HUDEP-2 (cell line): ENCODE data around the gene PWWP2A.
"Not testable (repeated sequence)": the region's sequence is repeated elsewhere in the genome, so short reads cannot be mapped to it uniquely, and the experiment has no call there.

Source experiments
- DNase-seq, 76 experiments: peaks; one replicate each; lab custom pipeline; 2025; ENCODE audit not compliant: unreplicated experiment in 76 of 76; lab: John Stamatoyannopoulos, UW

The PWWP2A gene

GRCh38 chr5:160079753-160080152 is 39.5 kb downstream of the PWWP2A start:
- DNase-seq: no peak

DNA sequence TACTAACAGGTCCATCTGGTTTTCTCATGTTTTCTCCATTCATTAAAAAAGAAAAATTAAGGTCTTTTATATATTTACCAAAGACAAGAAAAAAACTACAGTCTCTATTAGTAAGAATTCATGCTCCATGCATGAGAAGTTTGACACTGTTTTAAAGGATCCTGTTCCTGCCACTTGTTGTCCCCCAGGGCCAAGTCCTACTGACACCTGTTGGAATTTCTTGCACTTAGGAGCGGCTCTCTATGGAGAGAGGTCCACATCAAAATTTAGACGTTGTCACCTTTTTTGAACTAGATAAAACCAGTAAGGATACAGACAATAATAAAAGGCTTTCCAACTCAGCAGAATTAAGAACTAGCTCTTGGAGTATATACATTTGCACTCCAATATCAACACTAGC is 42.3 kb downstream of the PWWP2A start:
- no peak for DNase-seq

DNA sequence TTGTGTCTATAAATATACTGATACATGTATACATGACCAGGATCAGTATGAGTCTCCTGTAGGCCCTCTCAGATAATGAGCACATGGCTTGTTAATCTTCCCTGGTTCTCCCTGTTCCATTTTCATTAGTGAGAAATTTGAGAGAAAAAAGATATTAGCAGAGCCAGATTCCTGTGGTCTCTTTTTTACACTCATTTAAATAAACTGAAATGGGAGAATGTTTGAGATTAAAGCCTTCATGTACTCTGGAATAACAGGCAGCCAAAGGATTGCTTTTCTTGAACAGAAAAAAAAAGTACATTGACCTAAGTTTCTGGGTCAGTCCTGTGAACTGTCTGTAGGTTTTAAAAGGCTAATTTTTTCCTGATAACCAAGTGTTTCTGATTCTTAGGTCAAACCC is 44.2 kb downstream of the PWWP2A start:
- DNase-seq: no peak

DNA sequence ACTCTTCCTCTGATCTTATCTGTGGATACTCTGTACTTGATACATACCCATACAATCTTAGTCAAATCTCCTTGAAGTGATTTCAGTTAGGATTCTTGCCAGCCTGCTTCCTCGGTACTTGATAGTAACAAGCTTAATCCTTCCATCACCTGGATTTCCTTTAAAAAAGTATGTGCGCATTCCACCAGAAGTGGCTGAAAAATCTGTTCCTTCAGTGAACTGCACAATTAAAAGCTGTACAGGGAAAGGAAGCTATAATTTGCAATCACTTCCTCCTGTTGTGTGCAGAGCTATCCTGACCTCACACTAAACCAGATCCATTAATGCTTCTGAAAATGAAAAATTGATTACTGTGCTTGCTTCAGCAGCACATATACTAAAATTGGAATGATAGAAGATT is 47.3 kb downstream of the PWWP2A start:
- DNase-seq: no peak

DNA sequence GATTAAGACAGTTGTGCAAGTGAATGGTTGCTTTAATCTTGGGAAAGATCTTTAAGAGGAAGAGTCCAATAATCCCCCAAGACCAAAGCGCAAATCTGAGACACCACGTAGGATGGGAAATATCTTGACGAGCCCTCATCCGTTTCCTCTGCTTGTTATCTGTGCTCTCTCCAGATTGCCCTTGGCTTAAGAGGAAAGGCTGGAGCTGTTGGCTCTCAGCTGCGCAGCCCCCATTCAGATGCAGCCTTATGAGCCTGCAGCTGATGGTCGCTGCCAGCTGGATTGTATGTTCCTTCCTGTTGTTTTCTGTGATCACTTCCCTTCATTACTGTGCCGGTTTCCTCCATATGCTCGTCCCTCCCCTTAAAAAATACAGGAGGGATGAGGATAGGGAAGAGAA is 47.7 kb downstream of the PWWP2A start:
- no peak for DNase-seq

DNA sequence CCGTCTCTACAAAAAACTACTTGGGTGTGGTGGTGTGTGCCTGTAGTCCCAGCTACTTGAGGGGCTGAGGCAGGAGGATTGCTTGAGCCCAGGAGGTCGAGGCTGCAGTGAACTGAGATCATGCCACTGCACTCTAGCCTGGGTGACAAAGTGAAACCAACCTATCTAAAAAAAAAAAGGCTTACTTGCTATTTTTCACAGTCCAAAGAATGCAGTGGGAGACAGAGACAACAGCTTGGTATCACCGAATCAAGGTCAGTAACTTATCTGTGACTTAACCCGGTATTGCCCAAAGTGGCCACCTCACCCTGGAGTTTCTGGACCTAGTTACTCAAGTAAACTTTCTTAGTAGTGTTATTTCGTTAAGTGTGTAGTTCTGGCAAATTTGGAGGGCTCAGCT is 50.1 kb downstream of the PWWP2A start:
- not testable (repeated sequence) for DNase-seq

DNA sequence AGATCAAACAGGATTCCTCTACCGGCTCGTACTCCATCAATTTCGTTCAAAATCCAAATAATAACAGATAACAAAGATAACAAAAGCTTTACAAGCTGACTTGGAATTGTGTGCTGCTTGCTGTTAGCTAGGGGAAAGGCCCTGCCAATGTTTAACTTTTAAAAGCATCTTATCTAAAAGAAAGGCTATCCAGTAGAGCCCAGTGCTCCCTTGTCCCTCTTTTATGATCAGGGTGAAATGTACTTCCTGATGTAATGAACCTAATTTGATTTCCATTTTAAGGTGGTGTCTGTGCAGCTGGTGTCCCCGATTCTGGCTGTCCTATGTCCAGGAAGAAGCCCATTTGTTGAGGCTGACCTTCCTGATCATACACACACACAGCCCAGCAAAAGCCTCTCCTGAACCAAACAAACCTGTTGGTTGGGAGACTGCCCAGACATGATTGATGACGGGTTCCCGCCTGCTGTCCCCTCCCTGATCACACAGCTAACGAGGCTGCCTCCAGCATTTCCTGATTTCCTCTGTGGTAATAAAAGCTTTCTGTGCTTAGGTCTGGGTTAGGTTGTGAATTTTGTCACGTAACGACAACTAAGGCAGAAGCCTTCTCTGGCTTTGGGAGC is 54.1 kb downstream of the PWWP2A start:
- no peak for DNase-seq

GRCh38 chr5:160064417-160064810 is 54.8 kb downstream of the PWWP2A start:
- peak in 28 of 76 experiments; percentile 1 to 53 (median 14) for DNase-seq

- no peak for DNase-seq
Measured at GRCh38 chr5:160061770-160062169, 57.5 kb downstream of the PWWP2A start.

DNA sequence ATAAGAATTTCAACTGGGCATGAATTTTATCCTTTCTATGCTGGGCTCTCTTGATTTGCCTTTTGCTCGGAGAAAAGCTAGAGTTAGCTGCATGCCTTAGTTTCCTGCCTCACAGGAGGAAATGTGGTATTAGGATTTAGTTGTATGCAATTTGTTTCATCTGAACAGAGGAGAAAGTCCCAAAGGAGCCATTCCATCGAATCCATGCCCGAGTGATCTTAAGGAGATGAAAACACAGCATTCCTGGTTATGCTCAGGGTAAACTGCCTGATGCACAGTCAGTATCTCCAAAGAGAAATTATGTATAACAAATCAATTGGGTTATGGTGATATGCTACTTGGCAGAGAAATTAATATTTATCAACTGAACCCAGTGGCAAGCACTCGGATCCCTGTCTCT is 59.2 kb downstream of the PWWP2A start:
- DNase-seq: no peak

DNA sequence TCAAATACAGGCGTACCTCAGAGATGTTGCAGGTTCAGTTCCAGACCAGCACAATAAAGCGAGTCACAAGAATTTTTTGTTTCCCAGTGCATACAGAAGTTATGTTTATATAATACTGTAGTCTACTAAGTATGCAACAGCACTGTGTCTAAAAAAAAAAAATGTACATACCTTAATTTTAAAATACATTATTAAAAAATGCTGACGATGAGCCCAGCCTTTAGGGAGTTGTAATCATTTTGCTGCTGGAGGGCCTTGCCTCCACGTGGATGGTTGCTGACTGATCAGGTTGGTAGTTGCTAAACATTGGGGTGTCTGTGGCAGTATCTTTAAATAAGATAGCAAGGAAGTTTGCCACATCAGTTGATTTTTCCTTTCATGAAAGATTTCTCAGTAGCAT is 62.0 kb downstream of the PWWP2A start:
- no peak for DNase-seq

DNA sequence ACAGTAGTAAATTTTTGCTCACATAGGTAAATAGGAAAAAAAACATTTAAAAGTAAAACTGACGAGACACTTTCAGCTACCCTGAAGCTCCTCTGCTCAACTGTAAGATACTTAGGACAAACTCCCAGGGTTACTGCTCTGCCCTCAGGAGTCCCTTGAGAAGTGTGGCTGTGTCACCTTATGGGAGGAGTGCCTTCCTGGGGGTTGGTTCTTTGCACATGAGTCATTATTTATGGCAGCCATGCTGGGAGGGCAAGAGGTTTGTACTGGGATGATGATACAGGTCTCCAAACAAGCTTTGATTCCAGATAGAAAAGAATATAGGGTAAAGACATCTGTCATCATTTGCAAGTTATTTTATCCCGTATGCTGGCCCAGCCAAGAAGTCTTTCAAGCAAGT is 64.4 kb downstream of the PWWP2A start:
- DNase-seq: no peak

GRCh38 chr5:160054047-160054446 is 65.2 kb downstream of the PWWP2A start:
- no peak for DNase-seq

DNA sequence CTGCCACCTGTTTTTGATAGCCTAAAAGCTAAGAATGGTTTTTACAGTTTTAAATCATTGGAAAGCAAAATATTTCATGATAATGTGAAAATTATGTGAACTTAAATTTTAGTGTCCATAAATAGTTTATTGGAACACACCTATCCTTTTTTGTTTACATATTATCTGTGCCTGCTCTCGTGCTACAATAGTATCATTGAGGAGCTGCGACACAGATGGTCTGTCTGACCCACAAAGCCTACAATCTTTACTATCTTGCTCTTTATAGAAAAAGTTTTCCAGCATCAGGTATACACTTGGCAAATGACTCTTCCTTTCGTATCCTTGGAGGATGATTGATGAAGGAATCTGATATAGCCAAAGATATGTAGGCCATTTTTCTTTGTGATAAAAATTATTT is 70.2 kb downstream of the PWWP2A start:
- DNase-seq: no peak

DNA sequence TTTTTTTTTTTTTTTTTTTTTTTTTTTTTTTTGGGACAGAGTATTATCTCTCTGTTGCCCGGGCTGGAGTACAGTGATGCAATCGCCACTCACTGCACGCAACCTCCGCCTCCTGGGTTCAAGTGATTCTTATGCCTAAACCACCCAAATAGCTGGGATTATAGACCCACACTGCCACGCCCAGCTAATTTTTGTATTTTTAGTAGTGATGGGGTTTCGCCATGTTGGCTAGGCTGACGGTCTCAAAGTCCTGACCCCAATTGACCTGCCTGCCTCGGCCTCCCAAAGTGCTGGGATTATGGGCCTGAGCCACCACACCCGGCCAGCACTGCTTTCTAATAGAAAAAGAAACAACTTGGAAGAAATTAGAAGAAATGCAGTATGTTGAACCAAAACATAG is 71.1 kb downstream of the PWWP2A start:
- DNase-seq: no peak

DNA sequence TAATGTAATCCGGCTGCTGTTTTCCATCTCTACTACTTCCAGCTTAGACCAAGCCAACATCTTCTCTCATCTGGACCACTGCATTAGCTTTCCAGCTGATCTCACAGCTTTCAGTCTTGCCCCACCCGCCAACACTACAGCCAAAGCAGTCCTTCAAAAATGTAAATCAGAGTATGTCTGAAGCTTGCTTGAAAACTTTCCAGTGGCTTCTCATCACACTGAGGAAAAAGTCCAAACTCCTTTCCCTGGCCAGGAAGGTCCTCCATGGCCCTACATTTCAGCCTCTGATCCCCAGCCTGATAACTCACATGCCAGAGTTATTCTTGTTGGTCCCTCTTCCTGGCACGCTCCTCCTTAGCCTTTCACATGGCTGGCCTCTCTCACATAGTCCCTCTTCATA is 71.8 kb downstream of the PWWP2A start:
- DNase-seq: no peak

GRCh38 chr5:160044967-160045366 is 74.3 kb downstream of the PWWP2A start:
- no peak for DNase-seq

DNA sequence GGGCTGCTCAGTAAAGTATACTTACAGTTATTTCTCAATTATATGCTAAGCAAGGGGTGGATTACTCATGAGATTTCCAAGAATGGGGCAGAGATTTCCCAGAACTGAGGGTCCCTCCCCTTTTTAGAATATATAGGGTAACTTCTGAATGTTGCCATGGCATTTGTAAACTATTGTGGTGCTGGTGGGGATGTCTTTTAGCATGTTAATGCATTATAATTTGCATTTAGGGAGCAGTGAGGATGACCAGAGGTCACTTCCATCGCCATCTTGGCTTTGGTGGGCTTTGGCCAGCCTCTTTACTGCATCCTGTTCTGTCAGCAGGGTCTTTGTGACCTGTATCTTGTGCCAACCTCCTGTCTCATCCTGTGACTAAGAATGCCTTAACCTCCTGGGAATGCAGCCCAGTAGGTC is 74.9 kb downstream of the PWWP2A start:
- DNase-seq: peak in 1 of 76 experiments; percentile 2

DNA sequence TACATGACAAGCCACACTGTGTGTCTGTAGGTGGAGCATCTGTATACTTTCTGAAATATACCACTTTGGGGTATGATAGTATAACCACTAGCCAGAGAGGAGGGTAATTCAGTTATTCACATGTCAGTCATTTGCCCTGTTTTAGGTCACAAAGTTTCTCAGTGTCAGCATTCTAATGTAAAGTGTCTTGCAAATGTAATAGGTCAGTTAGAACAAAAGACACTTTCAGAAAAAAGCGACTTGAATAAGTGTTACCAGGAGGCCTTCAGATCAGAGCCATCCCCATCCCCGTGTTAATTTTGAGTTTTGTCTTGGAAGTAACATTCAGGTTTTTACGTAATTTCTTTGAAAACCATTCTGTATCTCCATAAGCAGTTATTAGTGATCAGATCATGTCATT is 76.6 kb downstream of the PWWP2A start:
- DNase-seq: no peak
